Measurements from ENCODE around the gene SCMH1.

Gene SCMH1

DNA sequence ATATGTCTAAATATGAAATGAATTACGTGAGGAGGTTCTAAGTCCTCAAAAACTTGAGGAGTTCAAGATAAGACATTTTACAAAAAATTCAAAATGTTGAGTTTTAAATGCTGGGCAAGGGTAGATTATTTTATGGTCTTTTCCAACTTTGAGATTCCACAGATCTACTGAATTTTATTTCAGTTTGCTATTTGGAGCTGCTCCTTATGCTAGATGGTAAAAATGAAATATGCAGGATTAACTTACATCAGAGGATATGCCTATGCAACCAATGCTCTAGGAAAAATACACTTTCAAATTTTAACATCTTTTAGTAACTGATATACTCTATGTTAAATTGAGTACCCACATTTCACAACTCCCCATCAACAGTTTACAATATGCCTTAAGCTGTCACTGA, 83.1 kb downstream of the SCMH1 start:
- Histone ChIP-seq H3K4me2 (ENCODE audit: low read depth, low read length, poor library complexity, severe bottlenecking) (no peak overlapping the region), H3K9me3 (ENCODE audit: insufficient read depth, low read length) (no peaks in the 10 kb centered on the region), H3K4me3 (ENCODE audit: insufficient read depth, low read length, poor library complexity, severe bottlenecking) (no peak overlapping the region), H3K9me2 (replicated peaks; ENCODE audit: insufficient read depth, low read length) (no peaks in the 10 kb centered on the region), H4K20me1 (ENCODE audit: low read depth, low read length) (no peaks in the 10 kb centered on the region), H3K9ac (ENCODE audit: low read length) (no peak overlapping the region), H3K27ac (ENCODE audit: low read depth, low read length) (no peak overlapping the region), H3K27me3 (ENCODE audit: low read length) (no peaks in the 10 kb centered on the region), H3F3A (ENCODE audit: insufficient read depth) (no peaks in the 10 kb centered on the region), H3K36me3 (ENCODE audit: low read length) (peaks cover 7% of the 10 kb centered on the region; the same call in 1 of the 2 replicates), H3K79me2 (ENCODE audit: insufficient read depth, low read length) (0 out of 2 replicates have a peak, but pooled peaks cover 4% of the 10 kb centered on the region), H2AFZ (ENCODE audit: low read depth, low read length, severe bottlenecking) (no peak overlapping the region)
- TF ChIP-seq, protein P1, sequence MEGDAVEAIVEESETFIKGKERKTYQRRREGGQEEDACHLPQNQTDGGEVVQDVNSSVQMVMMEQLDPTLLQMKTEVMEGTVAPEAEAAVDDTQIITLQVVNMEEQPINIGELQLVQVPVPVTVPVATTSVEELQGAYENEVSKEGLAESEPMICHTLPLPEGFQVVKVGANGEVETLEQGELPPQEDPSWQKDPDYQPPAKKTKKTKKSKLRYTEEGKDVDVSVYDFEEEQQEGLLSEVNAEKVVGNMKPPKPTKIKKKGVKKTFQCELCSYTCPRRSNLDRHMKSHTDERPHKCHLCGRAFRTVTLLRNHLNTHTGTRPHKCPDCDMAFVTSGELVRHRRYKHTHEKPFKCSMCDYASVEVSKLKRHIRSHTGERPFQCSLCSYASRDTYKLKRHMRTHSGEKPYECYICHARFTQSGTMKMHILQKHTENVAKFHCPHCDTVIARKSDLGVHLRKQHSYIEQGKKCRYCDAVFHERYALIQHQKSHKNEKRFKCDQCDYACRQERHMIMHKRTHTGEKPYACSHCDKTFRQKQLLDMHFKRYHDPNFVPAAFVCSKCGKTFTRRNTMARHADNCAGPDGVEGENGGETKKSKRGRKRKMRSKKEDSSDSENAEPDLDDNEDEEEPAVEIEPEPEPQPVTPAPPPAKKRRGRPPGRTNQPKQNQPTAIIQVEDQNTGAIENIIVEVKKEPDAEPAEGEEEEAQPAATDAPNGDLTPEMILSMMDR (IDR thresholded peaks at IDR 0.05; ENCODE audit: insufficient read depth, low read length, poor library complexity, severe bottlenecking), result no peak
- no peak for TF ChIP-seq EZH2phosphoT487 (conservative IDR thresholded peaks at IDR 0.05; ENCODE audit: low read length)

DNA sequence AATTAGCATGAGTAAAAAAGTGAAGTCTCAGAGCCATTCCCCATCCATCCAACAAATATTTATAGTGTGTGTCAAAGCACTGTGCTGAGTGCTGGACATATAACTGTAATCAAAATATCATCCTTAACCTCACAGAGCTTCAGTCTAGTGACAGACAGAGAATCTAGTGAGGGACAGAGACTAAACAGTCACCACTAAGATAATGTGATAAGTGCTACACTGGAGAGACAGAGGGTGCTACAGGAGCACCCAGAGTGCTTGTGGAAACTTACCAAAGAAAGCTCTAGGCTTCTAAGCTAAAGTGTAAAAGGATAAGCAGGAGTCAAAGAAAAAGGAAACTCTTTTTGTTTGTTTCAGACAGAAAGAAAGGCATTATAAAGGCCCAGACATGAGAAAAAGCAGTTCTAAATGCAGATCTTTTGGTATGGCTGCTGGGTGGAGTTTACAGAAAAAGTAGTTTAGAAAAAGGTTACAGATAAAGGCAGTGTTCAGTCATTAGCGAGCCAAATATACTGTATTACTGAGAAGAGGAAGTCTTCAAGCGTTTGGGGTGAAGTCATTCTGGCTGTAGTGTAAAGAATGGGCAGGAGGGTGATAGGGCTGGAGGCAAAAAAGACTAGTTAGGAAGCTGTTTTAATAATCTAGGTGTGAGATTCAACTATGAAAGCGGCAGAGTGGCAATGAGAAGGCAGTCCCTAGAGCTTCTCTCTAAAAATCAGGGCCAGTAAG, 83.8 kb downstream of the SCMH1 start:
- TF ChIP-seq, protein P1 (IDR thresholded peaks at IDR 0.05; ENCODE audit: insufficient read depth, low read length, poor library complexity, severe bottlenecking), result no peak
- TF ChIP-seq EZH2phosphoT487 (conservative IDR thresholded peaks at IDR 0.05; ENCODE audit: low read length), result no peak
- H3K27ac ChIP-seq (ENCODE audit: low read depth, low read length), result no peak overlapping the region
- H3K4me2 ChIP-seq (ENCODE audit: low read depth, low read length, poor library complexity, severe bottlenecking), result no peak overlapping the region
- H3K9me2 ChIP-seq (replicated peaks; ENCODE audit: insufficient read depth, low read length), result no peaks in the 10 kb centered on the region
- no peak overlapping the region for H3K4me3 ChIP-seq (ENCODE audit: insufficient read depth, low read length, poor library complexity, severe bottlenecking)
- no peaks in the 10 kb centered on the region for H4K20me1 ChIP-seq (ENCODE audit: low read depth, low read length)
- no peaks in the 10 kb centered on the region for H3K9me3 ChIP-seq (ENCODE audit: insufficient read depth, low read length)
- no peaks in the 10 kb centered on the region for H3K27me3 ChIP-seq (ENCODE audit: low read length)
- H3K9ac ChIP-seq (ENCODE audit: low read length), result no peak overlapping the region
- H3K79me2 ChIP-seq (ENCODE audit: insufficient read depth, low read length), result 0 out of 2 replicates have a peak, but pooled peaks cover under 1% of the 10 kb centered on the region
- H2AFZ ChIP-seq (ENCODE audit: low read depth, low read length, severe bottlenecking), result no peak overlapping the region
- H3F3A ChIP-seq (ENCODE audit: insufficient read depth), result no peaks in the 10 kb centered on the region
- H3K36me3 ChIP-seq (ENCODE audit: low read length), result peaks cover 7% of the 10 kb centered on the region; the same call in 1 of the 2 replicates

DNA sequence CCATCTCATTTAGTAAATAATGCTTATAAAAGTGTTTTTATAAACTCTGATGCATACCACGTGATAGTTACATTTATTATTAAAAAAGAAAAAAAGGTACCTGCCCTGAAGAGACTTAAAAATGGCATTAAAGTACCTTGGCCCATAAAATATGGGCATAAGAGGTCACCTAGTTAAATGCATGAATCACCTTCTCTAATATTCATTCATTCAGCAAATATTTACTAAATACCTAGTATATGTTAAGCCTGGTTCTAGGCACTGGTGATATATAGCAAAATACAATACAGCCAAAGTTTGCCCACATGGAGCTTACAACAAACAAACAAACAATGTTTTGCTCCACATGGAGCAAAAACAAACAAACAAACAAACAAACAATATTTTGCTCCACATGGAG, 87.0 kb downstream of the SCMH1 start:
- Histone ChIP-seq H3K27ac (ENCODE audit: low read depth, low read length) (no peak overlapping the region), H3F3A (ENCODE audit: insufficient read depth) (no peaks in the 10 kb centered on the region), H3K9me3 (ENCODE audit: insufficient read depth, low read length) (no peaks in the 10 kb centered on the region), H3K27me3 (ENCODE audit: low read length) (no peaks in the 10 kb centered on the region), H3K4me2 (ENCODE audit: low read depth, low read length, poor library complexity, severe bottlenecking) (no peak overlapping the region), H3K36me3 (ENCODE audit: low read length) (peaks cover 6% of the 10 kb centered on the region; the same call in 1 of the 2 replicates), H3K9ac (ENCODE audit: low read length) (no peak overlapping the region), H3K9me2 (replicated peaks; ENCODE audit: insufficient read depth, low read length) (no peaks in the 10 kb centered on the region), H4K20me1 (ENCODE audit: low read depth, low read length) (no peaks in the 10 kb centered on the region), H3K4me3 (ENCODE audit: insufficient read depth, low read length, poor library complexity, severe bottlenecking) (no peak overlapping the region), H2AFZ (ENCODE audit: low read depth, low read length, severe bottlenecking) (no peak overlapping the region), H3K79me2 (ENCODE audit: insufficient read depth, low read length) (no peaks in the 10 kb centered on the region)
- TF ChIP-seq, protein P1 (IDR thresholded peaks at IDR 0.05; ENCODE audit: insufficient read depth, low read length, poor library complexity, severe bottlenecking), result no peak
- no peak for TF ChIP-seq EZH2phosphoT487 (conservative IDR thresholded peaks at IDR 0.05; ENCODE audit: low read length)
